ENCODE measurements around the gene EIPR1. TPM values are rescaled to one million over a fixed set of nuclear protein-coding genes. Genes with fewer than 3 reads are reported as not detected.
A peak's percentile ranks its signal among the peaks of the same experiment; 100 is the strongest.
"Not testable (repeated sequence)": the region's sequence is repeated elsewhere in the genome, so short reads cannot be mapped to it uniquely, and the experiment has no call there.

Gene EIPR1
- total RNA-seq, 1 donor from 2014 or later = 43.3 TPM

DNA sequence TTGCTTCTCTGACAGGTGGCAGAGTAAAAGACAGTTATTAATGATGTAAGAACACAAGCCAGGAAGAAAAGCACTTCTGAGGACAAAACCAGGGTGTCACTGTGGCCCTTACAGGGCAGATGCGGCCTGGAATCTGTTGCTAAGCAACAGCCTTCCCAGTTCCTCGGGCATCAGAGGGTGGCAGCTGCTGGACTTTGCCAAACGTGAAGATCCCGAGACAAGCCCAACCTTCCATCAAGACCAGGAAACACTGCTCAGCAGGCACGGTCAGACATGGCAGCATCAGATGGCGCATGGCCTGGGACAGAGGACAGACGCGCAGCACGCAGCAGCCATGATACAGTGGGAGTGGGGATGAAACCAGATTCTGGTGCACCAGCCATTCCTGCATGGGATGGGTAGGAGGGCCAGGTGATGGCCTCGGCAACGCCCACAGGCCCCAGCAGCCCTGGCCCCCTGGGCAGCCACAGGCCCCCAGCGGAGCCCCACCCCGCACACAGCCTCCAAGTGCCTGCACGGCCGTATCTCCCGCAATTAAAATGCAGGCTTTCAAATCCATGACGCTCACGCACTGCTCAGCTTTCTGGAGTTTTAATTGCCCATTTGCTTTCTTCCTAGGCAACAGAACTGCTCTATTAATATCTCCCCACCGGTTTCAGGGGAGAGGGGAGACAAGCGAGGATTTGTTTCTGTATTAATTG is 89.0 kb downstream of the EIPR1 start:
- no peak for DNase-seq (ENCODE audit: low read depth)

DNA sequence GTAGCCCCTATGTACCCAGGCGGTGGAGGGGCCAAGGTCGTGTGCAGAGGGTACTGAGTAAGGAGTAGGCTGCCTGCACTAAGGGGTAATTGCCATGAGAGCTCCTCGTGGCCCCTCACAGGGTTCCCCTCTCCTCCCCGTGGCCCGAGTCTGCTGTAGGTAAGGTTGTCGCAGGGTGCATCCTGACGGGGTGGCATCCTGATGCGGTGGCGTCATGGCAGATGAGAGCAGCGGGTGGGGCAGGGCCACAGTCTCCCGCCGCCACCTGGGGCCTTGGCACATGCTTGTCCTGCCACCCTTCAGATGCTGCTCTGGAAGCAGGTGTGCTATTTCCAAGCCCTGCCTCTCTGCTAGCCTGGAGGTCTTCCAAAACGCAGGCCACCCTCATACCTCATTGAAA is 89.7 kb downstream of the EIPR1 start:
- no peak for DNase-seq (ENCODE audit: low read depth)

DNA sequence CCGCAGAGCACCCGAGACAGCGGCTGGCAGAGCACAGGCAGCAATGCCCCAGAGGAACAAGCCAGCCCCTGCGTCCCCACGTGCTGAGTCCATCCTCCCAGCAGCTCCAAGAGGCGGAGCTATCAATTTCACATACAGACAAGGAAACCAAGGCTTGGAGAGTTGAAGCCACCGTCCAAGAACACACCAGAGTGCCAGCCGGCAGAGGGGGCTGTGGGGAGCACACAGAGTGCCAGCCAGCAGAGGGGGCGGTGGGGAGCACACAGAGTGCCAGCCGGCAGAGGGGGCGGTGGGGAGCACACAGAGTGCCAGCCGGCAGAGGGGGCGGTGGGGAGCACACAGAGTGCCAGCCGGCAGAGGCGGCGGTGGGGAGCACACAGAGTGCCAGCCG is 91.0 kb downstream of the EIPR1 start:
- not testable (repeated sequence) for DNase-seq (ENCODE audit: low read depth)

DNA sequence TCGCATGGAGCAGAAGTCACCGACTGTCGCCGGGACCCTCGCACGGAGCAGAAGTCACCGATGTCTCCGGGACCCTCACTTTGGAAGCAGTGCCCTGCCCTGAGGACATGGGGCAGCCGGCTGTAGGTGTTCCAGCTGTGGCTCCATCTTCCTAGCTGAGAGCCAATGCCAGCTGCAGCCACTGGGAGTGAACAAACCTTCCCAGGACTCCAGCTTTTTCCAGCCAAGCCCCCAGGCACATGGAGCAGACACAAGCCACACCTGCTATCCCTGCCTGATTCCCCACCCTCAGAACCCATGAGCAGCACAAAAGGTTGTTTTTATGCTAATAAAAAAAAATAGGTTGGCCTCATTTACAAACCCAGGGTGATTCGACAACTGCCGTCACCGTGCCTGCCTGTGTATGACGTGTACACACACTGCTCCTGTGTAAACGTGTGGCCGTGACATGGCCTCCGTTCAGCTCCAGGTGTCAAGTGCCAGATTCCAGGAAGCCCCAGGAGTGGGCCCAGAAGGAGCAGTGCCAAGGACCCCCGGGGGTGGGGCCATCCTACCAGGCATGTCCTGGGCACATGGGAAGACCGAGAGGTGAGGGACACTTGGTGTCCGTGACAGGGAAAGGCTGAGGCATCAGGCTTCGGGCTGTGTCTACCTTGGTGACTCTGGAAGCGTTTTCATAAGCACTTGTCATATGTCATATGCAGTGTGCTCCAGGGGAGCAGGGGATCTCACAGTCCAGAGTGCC is 91.5 kb downstream of the EIPR1 start:
- DNase-seq (ENCODE audit: low read depth) = no peak

DNA sequence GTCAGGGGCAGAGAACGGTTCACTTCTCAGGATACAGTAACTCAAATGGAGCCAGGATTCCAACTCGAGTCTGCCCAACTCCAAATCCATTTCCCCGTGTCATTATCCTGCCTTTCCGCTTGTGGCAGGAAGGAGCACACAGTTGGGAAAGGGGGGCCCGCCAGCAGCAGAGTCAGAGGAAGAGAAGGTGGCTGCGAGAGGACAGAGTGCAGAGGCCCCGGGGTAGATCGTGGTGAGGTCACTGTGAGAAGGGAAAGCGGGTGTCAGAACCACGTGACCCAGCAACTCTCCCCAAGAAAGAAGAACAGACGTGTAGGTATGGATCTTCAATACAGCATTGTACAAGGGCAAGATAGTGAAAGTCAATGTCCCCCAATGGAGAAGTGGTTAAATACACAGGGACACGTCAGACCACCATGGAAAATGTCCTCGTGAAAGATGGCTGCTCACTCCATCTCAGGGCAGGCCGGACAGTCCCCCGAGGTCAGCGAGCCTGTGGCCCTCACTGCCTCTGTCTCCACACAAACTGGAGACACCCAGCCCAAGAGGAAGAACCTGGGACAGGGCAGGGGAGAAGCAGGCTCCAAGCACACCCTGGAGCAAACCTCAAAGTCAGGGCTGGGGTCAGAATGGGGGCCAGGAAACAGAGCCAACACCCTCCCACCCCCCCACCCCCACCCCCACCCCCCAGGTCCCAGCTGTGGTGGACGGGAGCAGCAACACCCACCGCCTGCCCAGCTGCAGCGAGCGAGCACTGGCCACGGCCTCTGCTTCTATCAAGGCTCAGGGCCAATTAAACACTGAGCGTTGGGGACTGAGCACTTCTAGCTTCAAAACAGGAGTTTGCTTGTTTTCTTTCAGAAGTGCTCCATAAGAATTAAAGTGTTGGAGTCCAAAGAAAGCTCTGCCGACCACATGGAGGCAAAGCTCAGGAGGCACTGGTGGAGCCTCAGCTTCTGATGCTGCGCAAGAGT is 92.7 kb downstream of the EIPR1 start:
- no peak for DNase-seq (ENCODE audit: low read depth)

DNA sequence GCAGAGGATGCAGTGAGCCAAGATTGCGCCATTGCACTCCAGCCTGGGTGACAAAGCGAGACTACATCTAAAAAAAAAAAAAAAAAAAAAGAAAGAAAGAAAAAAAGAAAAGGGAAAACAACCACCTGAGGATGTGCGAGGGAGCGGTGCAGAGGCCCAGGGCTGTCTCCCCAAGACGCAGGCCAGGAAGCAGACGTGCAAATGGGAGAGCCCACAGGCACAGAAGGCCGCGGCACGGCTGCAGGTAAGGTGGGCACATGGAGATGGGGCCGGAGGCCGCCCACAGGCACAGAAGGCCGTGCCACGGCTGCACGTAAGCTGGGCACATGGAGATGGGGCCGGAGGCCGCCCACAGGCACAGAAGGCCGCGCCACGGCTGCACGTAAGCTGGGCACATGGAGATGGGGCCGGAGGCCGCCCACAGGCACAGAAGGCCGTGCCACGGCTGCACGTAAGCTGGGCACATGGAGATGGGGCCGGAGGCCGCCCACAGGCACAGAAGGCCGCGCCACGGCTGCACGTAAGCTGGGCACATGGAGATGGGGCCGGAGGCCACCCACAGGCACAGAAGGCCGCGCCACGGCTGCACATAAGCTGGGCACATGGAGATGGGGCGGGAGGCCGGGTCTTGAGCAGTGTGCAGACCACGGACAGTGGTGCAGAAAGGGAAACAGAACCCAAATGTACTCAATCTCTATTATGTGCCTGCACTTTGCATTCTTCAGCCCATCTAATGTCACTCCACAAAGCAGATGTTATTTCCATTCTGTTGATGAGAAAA is 93.6 kb downstream of the EIPR1 start:
- not testable (repeated sequence) for DNase-seq (ENCODE audit: low read depth)

DNA sequence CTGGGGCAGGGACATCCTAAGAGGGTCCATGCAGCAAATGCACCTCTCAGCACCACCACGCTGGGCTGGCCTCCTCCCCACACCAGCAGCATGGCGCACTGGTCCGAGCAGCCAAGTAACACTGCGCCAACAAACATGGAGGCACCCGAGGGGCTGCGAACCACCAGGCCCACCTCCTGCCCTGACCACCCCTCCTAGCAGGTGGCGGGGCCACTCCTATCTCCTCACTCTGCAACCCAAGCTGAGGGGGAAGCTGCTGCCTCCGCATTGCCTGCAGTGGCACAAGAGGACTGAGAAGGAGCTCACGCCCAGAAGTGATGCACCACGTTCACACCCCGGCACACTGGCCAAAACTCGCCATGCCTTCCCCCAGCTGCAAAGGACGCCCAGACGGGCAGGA is 94.4 kb downstream of the EIPR1 start:
- DNase-seq (ENCODE audit: low read depth) = no peak

DNA sequence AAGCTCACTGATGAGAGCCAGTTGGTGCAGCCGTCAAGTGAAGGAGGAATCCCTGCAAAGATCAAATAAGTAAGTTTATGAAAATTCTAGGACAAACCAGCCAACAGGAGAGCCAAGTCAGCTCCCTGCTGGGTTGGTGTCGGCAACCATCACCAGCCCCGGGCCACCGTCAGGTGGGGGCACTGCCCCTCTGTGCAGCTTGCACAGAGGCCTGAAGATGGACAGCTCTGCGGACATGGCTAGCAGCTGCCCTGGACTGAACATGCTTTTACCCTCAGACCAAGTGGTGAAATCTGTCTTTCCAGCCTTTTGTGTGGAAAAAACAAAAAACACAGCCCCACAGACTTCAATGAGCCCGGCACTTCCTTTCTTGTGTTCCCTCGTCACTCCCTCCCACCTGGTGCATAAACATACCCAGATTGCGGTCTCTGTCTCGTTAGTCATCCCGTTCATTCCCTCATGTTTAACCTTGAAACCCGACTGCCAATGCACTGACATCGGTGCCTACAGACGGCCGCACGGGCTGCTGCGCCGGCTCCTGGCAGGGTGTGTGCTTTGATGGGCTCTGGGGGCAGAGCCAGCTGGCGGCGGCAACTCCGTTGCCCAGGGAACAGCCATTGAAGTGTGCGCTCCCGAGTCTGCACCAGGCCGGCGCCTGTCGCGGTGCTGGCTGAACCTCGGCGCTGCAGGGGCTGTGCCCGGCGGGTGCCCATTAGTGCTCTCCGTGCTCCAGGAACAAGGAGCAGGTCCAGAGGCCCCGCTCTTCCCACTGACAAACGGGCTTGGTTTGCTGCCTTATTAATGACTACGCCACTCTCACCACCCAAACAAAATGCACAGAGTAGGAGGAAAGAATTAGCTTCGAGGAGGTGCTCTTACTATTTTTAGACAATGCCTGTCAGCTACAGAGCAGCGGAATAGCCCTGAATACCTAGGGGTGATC is 95.3 kb downstream of the EIPR1 start:
- peak; percentile 92 for DNase-seq (ENCODE audit: low read depth)

DNA sequence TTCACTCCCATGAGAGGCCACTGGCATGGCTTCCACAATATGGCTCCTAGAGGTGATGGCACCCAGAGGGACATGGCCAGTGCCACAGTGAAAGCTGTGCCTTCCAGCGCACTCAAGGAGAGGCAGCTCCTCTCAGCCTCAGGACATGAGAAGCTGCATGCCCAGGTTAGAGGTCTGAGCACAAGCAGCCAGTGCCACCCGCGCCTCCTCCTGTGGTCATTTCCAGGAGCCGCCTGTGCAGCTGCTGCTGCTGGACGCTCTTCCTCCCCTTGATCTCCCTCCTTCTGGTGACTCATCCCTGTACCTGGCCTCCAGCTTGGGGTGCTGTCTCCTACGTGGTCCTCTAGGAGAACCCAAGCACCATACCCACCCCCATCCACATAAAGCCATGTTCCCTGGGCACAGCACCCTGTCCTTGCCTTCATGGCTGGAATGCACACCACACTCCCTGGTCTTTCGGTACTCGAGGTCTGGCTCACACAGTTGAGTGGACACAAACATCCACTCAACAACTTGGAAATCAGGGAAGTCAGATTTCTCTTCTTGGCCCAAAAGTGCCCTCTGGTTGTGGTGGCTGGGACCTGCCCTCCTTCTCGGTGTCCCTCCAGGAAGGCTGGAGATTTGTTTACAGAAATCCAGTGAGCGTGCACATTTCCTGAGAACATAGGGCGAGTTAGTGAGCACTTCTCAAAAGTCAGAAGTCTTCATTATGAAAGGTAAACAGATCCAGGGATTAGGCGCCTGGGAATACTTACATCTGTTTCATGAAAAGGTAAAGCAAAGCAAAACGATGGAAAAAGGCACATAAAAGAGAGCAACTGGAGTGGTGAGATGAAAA is 96.7 kb downstream of the EIPR1 start:
- DNase-seq (ENCODE audit: low read depth) = peak; percentile 38

DNA sequence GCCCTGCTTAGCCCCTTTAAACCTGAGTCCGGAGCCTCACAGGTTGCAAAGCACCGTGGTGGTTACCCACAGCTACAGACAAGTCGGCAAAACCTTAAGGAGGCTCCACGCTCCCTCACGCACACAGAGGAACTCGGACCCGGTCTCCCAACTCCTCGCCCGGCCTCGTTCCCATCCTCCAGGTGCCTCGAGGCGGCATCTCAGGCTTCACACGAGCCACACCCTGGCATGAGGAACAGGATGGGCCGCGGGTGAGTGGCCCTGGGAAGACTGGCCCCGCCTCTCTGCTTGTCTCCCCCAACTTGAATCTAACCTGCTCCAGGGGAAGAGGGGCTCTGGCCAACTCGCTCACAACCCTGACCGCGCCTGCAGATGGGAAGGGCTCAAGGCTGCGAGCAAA is 97.4 kb downstream of the EIPR1 start:
- DNase-seq (ENCODE audit: low read depth) = no peak

DNA sequence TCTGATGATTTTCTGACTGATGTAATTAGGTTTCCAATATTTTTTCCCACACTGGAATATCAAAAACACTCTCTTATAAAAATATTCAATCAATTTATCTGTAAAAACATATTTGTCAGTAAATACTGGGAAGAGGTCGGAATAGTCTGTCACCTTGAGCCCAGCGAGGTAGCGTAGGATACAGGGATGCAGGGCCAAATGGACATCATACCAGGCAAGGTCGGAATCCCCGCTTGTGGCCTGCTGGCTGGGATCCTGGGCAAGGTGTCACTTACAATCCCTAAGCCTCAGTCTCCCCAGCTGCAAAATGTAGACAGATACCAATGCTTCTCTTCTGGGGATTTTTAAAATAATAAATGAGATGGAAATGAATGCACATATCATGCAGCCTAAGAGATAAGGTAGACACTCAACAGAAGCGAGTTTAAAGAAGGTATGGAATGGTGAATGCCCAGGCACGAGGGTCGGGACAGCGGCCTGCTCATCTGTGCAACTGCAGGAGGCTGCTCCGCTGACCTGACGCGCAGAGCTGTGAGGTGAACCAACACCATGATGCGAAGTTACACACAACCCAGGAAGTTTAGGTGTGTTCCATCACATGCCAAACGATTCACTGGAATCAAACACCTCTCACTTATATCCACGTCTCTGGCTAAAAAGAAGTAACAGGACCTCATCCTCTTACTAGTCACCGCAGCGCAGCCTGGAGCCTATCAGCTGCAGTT is 98.2 kb downstream of the EIPR1 start:
- no peak for DNase-seq (ENCODE audit: low read depth)

DNA sequence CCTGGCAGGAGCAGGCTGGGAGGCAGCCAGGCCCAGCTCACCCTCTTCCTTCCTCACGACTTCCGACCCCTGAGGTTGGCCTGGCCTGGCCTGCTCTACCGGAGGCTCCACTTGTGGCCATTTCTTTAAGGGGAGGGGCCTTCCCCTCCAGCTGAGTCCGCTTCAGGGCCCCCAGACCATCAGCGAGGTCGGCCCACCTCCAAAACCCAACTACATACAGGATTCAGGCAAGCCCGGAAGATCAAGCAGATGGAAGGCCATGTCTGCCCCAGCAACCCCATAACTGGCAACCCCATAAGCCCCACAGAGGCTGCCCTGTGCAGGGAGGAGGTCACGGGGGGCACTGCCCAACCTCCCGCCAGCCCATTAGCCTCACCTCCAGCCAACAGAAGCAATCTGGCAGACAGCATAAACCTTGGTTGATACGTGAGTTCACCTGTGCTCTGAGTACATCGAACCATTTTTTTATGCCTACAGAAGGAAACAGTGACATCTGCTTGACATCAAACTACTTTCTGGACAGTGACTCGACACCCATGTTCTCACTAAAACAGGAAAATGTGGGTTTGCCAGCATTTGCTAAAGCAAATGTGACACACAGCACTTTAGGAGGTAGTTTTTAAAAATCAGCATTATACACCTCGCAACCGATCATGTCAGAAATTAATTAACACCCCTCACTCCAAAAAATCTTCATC is 98.9 kb downstream of the EIPR1 start:
- DNase-seq (ENCODE audit: low read depth) = no peak

DNA sequence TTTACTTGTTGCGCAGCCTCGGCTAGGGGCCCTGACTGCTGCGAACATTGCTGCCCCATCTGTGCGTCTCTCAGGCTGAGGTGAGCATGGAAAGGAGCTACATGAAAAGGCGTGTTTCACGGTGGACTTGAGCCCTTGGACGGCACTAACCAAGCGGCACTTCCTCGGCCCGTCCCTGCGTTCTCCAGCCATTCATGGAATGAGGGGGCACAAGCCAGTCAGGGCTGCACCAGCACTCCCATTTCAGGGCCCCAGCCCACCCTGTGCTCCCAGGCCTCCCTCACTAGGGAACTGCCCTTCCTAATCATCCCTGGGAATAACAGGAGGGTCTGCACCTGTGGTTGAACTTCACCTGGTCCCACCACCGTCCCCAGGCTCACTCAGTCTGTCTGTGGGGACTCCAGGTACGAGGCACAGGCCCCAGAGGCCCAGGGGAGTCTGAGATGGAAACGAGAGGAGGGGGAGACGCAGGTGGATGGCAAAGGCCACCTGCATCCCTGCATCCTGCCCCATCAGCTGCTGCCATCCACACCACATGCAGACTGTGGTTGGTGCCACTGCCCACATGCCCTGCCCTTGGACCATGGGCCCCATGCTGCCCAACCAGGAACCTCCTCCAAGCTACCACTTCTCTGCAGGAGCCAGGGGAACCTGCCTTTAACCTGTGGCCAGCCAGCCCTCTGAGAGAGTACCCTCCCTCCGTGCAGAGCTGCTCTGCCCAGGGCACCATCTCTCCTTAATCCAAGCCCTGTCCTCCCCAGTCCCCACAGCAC is 99.7 kb downstream of the EIPR1 start:
- DNase-seq (ENCODE audit: low read depth) = no peak

DNA sequence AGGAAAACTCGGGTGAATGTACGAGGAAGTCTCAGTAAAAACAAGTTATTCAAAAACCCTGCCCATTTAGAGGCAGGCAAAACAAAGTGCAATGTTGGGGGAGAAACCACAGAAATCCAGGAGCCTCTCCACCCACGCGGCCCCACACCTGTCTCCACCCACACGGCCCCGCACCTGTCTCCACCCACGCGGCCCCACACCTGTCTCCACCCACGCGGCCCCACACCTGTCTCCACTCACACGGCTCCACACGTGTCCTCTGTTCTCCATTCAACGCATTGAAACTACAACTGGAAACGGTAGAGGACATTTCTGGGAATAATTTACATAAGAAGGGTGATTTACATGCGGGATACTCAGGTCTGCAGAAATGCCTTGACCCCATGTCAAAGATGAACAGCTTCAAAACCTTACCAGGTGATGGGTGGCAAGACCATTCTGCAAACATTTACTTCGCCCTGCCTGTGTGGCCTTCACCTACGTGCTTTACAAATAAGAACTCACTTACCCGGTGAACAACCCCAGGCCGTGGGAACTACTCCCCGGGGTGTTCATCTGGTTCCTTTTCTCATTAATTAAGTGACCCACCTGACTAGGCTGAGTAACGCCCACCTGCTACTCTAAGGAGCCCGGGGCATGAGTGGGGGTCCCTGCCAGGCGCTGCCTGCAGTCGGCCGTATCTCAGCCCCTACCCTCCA is 100.4 kb downstream of the EIPR1 start:
- DNase-seq (ENCODE audit: low read depth) = no peak

DNA sequence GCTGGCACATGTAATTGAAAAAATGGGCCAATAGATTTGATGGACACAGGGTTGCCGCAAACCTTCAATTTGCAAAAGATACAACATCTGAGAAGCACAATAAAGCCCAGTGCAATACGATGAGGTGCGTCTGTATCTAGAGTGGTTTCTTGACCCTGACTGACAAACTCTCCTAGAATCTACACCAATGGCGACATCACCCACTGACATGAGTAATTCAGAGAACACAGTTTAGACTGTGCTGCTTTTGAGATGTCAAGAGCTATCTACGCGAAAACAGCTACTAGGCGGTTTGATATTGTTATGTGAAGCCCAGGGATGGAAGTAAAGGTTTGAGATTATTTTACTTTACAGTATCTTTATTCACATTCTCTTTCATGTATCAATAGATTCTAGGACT is 104.9 kb downstream of the EIPR1 start:
- DNase-seq (ENCODE audit: low read depth) = no peak

DNA sequence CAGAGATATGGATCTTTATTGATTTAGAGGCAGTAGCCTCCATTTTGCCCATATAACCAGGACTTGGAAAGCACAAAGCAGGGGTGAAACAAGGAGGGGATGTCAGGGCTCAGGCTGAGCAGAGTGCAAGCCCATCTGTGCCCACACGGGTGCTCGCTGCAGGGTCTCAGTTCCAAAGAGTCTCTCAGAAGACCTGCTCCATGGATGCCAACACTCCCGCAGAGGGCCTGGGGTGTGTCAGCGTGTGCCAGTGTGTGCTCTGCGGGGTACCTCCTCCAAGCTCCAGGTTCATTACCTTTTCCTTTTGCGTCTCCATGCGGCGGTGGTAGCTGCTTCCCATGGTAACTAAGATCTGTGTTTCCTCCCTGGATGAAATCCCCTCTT is 107.5 kb downstream of the EIPR1 start:
- no peak for DNase-seq (ENCODE audit: low read depth)
